ENCODE data around the gene OPN1SW. TPM values are rescaled to one million over a fixed set of nuclear protein-coding genes. Genes with fewer than 3 reads are reported as not detected.

OPN1SW gene
- total RNA-seq, 2 donors from 2014 or later, result not detected

- intact Hi-C loops (cut with DNase I), result no loop called here
- H3K9me3 ChIP-seq, result no peaks in the 10 kb centered on the region
- H3K4me1 ChIP-seq, result peaks cover 7% of the 10 kb centered on the region
- H3K27ac ChIP-seq, result no peak overlapping the region
- no peak overlapping the region for H3K4me3 ChIP-seq
- no peaks in the 10 kb centered on the region for H3K27me3 ChIP-seq
- DNase-seq, result no peak
- H3K9ac ChIP-seq (ENCODE audit: low read depth in 2 of 2, low read length in 2 of 2), result no peak overlapping the region
- no peak for TF ChIP-seq CTCF (IDR thresholded peaks at IDR 0.05)
- H3K36me3 ChIP-seq, result no peaks in the 10 kb centered on the region
Observed at GRCh38 chr7:128745706-128746105, 29.9 kb downstream of the OPN1SW start.

- Histone ChIP-seq H3K9me3 (no peaks in the 10 kb centered on the region), H3K4me1 (peaks cover 9% of the 10 kb centered on the region)
Observed at GRCh38 chr7:128744366-128744905, 31.2 kb downstream of the OPN1SW start.

GRCh38 chr7:128743112-128743772 is 32.4 kb downstream of the OPN1SW start:
- TF ChIP-seq CTCF (IDR thresholded peaks at IDR 0.05), result no peak
- Histone ChIP-seq H3K36me3 (no peaks in the 10 kb centered on the region), H3K9ac (ENCODE audit: low read depth in 2 of 2, low read length in 2 of 2) (no peak overlapping the region), H3K4me1 (peaks cover 9% of the 10 kb centered on the region), H3K27ac (no peak overlapping the region), H3K9me3 (no peaks in the 10 kb centered on the region), H3K4me3 (no peak overlapping the region), H3K27me3 (no peaks in the 10 kb centered on the region)
- DNase-seq, result no peak
- intact Hi-C loops (cut with DNase I), result no loop called here

More at GRCh38 chr7:128744366-128744905, 31.2 kb downstream of the OPN1SW start:
- Histone ChIP-seq H3K36me3 (no peaks in the 10 kb centered on the region), H3K9ac (ENCODE audit: low read depth in 2 of 2, low read length in 2 of 2) (peak overlapping the region in 1 of 2 donors; percentile 55), H3K27ac (no peak overlapping the region), H3K27me3 (no peaks in the 10 kb centered on the region), H3K4me3 (no peak overlapping the region)
- DNase-seq, result no peak
- TF ChIP-seq CTCF (IDR thresholded peaks at IDR 0.05), result no peak
- intact Hi-C loops (cut with DNase I), result no loop called here

- H3K4me1 ChIP-seq, result peaks cover 9% of the 10 kb centered on the region
- intact Hi-C loops (cut with DNase I), result no loop called here
Observed at GRCh38 chr7:128742206-128742605, 33.4 kb downstream of the OPN1SW start.

GRCh38 chr7:128741491-128741890 is 34.1 kb downstream of the OPN1SW start:
- Histone ChIP-seq H3K4me3 (no peak overlapping the region), H3K27me3 (no peaks in the 10 kb centered on the region), H3K9ac (ENCODE audit: low read depth in 2 of 2, low read length in 2 of 2) (no peak overlapping the region), H3K27ac (no peak overlapping the region), H3K9me3 (no peaks in the 10 kb centered on the region), H3K4me1 (peaks cover 9% of the 10 kb centered on the region), H3K36me3 (no peaks in the 10 kb centered on the region)
- no peak for DNase-seq
- intact Hi-C loops (cut with DNase I), result no loop called here
- TF ChIP-seq CTCF (IDR thresholded peaks at IDR 0.05), result no peak

More at GRCh38 chr7:128742206-128742605, 33.4 kb downstream of the OPN1SW start:
- Histone ChIP-seq H3K4me3 (no peak overlapping the region), H3K27ac (no peak overlapping the region), H3K36me3 (no peaks in the 10 kb centered on the region), H3K9ac (ENCODE audit: low read depth in 2 of 2, low read length in 2 of 2) (no peak overlapping the region), H3K27me3 (no peaks in the 10 kb centered on the region), H3K9me3 (no peaks in the 10 kb centered on the region)
- TF ChIP-seq CTCF (IDR thresholded peaks at IDR 0.05), result no peak
- no peak for DNase-seq

Data from colonic mucosa (tissue), 4 donors.